ENCODE results near the gene LSM8. TPM values are rescaled to one million over a fixed set of nuclear protein-coding genes. Genes with fewer than 3 reads are reported as not detected.
"Not testable (repeated sequence)": the region's sequence is repeated elsewhere in the genome, so short reads cannot be mapped to it uniquely, and the experiment has no call there.

The LSM8 gene
- total RNA-seq, 3 donors from 2014 or later = 34.7 to 52.3 (median 49.9) TPM

- TF ChIP-seq, protein P1, sequence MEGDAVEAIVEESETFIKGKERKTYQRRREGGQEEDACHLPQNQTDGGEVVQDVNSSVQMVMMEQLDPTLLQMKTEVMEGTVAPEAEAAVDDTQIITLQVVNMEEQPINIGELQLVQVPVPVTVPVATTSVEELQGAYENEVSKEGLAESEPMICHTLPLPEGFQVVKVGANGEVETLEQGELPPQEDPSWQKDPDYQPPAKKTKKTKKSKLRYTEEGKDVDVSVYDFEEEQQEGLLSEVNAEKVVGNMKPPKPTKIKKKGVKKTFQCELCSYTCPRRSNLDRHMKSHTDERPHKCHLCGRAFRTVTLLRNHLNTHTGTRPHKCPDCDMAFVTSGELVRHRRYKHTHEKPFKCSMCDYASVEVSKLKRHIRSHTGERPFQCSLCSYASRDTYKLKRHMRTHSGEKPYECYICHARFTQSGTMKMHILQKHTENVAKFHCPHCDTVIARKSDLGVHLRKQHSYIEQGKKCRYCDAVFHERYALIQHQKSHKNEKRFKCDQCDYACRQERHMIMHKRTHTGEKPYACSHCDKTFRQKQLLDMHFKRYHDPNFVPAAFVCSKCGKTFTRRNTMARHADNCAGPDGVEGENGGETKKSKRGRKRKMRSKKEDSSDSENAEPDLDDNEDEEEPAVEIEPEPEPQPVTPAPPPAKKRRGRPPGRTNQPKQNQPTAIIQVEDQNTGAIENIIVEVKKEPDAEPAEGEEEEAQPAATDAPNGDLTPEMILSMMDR (IDR thresholded peaks at IDR 0.05) = no peak
- TF ChIP-seq POLR2AphosphoS5 (IDR thresholded peaks at IDR 0.05) (no peak), POLR2A (IDR thresholded peaks at IDR 0.05) (no peak)
- no peak overlapping the region for H3K4me3 ChIP-seq
- intact Hi-C loops (cut with DNase I; ENCODE audit: low total_unique reads) = no loop called here
- DNase-seq (ENCODE audit: low spot score in 2 of 2) = no peak
- no peaks in the 10 kb centered on the region for H3K4me1 ChIP-seq
- no peaks in the 10 kb centered on the region for H3K9me3 ChIP-seq
- no peaks in the 10 kb centered on the region for H3K36me3 ChIP-seq
- H3K27ac ChIP-seq = no peak overlapping the region
- no peaks in the 10 kb centered on the region for H3K27me3 ChIP-seq
Observed at GRCh38 chr7:118239014-118239413, 55.0 kb downstream of the LSM8 start.

GRCh38 chr7:118240320-118240719, 56.4 kb downstream of the LSM8 start:
- not testable (repeated sequence) for H3K4me1 ChIP-seq; H3K4me3 ChIP-seq; H3K27me3 ChIP-seq; DNase-seq (ENCODE audit: low spot score in 2 of 2); H3K36me3 ChIP-seq; H3K27ac ChIP-seq; H3K9me3 ChIP-seq
- intact Hi-C loops (cut with DNase I; ENCODE audit: low total_unique reads) = loop anchor here (10.0 kb wide), 1 partner anchor 1874 kb away; no protein-coding TSS in a partner anchor

Other genes with a start within 250 kb of the LSM8 start
- gene ANKRD7, start 40.5 kb downstream of the LSM8 start, total RNA-seq = under 1 TPM in 2 of 3 donors, not detected in 1; 0.32 to 0.73 TPM